Endothelial cell (in vitro differentiated cells): Measurements from ENCODE around the gene SLC15A1. TPM values are rescaled to one million over a fixed set of nuclear protein-coding genes. Genes with fewer than 3 reads are reported as not detected.

Experiments
- DNase-seq: peaks from one replicate; pipeline ENCODE4 v3.0.0; 2021; ENCODE audit warnings: low spot score
- H3K27ac Mint-ChIP-seq: one replicate; pipeline ENCODE4 v1.8.0; 2021; ENCODE audit warnings: mixed read lengths, inconsistent platforms; ENCODE audit not compliant: unreplicated experiment
- H3K27me3 Mint-ChIP-seq: one replicate; pipeline ENCODE4 v1.8.0; 2021; ENCODE audit warnings: mild to moderate bottlenecking, moderate library complexity, mixed read lengths, inconsistent platforms; ENCODE audit not compliant: unreplicated experiment
- H3K36me3 Mint-ChIP-seq: one replicate; pipeline ENCODE4 v1.8.0; 2021; ENCODE audit warnings: mild to moderate bottlenecking, low read depth, mixed read lengths, inconsistent platforms; ENCODE audit not compliant: unreplicated experiment
- H3K4me1 Mint-ChIP-seq: one replicate; pipeline ENCODE4 v1.8.0; 2021; ENCODE audit warnings: mild to moderate bottlenecking, mixed read lengths, inconsistent platforms; ENCODE audit not compliant: unreplicated experiment
- H3K4me3 Mint-ChIP-seq: one replicate; pipeline ENCODE4 v1.8.0; 2021; ENCODE audit warnings: mild to moderate bottlenecking, mixed read lengths, inconsistent platforms; ENCODE audit not compliant: unreplicated experiment
- H3K9me3 Mint-ChIP-seq: one replicate; pipeline ENCODE4 v1.8.0; 2021; ENCODE audit warnings: mixed read lengths, inconsistent platforms; ENCODE audit not compliant: unreplicated experiment
- total RNA-seq: library from RNA; stranded (reverse); fragmentation: NEBNext Ultra II Directional; extraction: Animal tissue kit (Norgen Biotek cat#: 25700); gene quantifications from one replicate; pipeline ENCODE4 v1.2.1, GENCODE V29; 2021; ENCODE audit not compliant: unreplicated experiment
- TF ChIP-seq, protein P1 (sequence below): fragments of 200-600 bp; sonication (generic); IDR thresholded peaks from one replicate; pipeline ENCODE4 v1.5.0; 2021; ENCODE audit warnings: antibody characterized with exemption; ENCODE audit not compliant: unreplicated experiment

Gene SLC15A1
- total RNA-seq, 1 donor from 2014 or later = 0.10 TPM

DNA sequence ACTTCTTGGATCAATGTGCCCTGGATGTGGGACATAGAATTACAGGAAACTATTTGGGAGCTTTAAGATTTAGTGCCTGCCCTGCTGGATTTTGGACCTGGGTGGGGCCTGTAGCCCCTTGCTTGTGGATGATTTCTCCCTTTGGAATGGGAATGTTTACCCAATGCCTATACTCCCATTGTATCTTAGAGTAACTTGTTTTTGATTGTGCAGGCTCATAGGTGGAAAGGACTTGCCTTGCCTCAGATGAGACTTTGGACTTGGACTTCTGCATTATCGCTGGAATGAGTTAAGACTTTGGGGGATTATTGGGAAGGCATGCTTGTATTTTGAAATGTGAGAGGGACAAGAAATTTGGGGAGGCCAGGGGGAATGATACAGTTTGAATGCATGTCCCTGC, 13.5 kb downstream of the SLC15A1 start:
- TF ChIP-seq, protein P1, sequence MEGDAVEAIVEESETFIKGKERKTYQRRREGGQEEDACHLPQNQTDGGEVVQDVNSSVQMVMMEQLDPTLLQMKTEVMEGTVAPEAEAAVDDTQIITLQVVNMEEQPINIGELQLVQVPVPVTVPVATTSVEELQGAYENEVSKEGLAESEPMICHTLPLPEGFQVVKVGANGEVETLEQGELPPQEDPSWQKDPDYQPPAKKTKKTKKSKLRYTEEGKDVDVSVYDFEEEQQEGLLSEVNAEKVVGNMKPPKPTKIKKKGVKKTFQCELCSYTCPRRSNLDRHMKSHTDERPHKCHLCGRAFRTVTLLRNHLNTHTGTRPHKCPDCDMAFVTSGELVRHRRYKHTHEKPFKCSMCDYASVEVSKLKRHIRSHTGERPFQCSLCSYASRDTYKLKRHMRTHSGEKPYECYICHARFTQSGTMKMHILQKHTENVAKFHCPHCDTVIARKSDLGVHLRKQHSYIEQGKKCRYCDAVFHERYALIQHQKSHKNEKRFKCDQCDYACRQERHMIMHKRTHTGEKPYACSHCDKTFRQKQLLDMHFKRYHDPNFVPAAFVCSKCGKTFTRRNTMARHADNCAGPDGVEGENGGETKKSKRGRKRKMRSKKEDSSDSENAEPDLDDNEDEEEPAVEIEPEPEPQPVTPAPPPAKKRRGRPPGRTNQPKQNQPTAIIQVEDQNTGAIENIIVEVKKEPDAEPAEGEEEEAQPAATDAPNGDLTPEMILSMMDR = no peak
- Mint-ChIP-seq H3K4me1 (no peaks in the 10 kb centered on the region), H3K36me3 (peaks cover 7% of the 10 kb centered on the region), H3K27me3 (no peaks in the 10 kb centered on the region), H3K4me3 (no peak overlapping the region), H3K9me3 (peaks cover 9% of the 10 kb centered on the region), H3K27ac (no peak overlapping the region)
- no peak for DNase-seq

DNA sequence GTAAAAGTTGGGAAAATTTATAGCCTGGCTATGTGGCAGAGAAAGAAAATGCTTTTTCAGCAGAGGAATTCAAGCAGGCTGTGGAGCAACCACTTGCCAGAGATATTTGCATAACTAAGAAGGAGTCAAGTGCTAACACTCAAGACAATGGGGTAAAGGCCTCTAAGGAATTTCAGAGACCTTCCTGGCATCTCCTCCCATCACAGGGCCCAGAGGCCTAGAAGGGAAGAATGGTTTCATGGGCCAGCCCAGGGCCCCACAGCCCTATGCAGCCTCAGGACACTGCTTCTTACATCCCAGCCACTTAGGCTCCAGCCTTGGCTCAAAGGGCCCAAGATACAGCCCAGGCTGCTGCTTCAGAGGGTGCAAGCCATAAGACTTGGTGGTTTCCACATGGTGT, 14.3 kb downstream of the SLC15A1 start:
- no peak for DNase-seq
- Mint-ChIP-seq H3K27me3 (no peaks in the 10 kb centered on the region), H3K4me1 (no peaks in the 10 kb centered on the region), H3K36me3 (peaks cover 7% of the 10 kb centered on the region), H3K4me3 (no peak overlapping the region), H3K27ac (no peak overlapping the region), H3K9me3 (peaks cover 9% of the 10 kb centered on the region)
- TF ChIP-seq, protein P1 = no peak

DNA sequence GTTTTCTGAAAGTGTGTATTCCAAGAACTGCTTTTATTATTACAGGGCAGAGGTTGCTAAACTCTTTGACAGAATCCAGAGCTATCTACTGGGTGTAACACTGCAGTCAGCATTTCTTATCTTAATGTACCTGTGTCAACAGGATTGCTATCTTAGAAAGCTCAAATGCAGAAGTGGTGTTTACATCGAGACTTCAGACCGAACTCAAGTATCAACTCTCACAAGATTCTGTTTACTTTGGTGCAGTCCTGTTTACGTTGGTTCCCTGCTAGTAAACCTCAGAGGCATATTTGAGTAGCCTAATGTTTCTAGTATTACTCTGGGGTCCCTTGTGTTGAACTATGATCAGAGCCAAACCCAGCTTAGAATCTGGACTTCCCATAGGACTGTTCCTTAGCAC, 20.5 kb downstream of the SLC15A1 start:
- Mint-ChIP-seq H3K4me3 (no peak overlapping the region), H3K36me3 (no peaks in the 10 kb centered on the region), H3K27ac (no peak overlapping the region), H3K9me3 (no peaks in the 10 kb centered on the region), H3K27me3 (peaks cover 3% of the 10 kb centered on the region), H3K4me1 (no peaks in the 10 kb centered on the region)
- no peak for DNase-seq
- TF ChIP-seq, protein P1 = no peak

DNA sequence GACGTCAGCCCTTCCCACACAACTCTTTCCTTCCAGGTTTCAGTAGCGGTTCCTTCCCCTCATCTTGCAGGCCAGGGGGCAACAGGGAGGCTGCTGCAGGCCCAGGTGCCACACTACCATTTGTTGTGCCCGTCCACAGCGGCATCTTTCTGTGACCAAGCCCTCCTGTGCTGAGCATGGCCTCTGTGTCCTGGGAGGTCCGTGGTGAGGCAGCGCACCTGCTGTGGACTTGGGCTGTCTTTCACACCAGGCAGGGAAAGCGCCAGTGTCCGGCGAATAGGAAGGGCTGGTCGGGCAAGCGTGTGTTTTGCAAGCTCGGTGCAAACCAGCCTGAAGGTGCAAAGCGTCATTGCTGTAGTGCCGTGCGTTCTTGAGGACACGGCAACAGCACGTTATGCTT, 21.4 kb downstream of the SLC15A1 start:
- no peak for DNase-seq
- Mint-ChIP-seq H3K4me1 (no peaks in the 10 kb centered on the region), H3K9me3 (no peaks in the 10 kb centered on the region), H3K27me3 (peaks cover 3% of the 10 kb centered on the region), H3K36me3 (no peaks in the 10 kb centered on the region), H3K27ac (no peak overlapping the region), H3K4me3 (no peak overlapping the region)
- TF ChIP-seq, protein P1 = no peak

DNA sequence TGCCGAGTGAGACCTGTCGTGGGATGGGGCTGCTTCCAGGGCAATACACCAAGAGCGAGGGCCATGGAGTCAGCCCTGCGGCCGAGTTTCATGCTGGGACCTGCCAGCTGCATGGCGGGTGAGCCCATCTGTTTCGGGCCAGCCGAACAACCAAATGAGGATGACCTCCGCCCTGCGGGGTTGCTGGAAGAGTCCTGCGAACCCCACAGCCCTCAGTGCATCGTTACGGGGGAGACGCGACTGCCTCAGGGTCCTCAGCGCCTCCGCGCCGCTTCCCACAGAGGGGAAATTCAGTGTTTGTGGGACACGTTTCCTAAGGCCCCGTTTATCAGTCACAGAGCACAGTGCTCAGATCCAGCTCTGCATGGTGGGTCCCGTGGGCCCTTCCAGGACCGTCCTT, 22.0 kb downstream of the SLC15A1 start:
- H3K36me3 Mint-ChIP-seq = no peaks in the 10 kb centered on the region
- H3K27ac Mint-ChIP-seq = no peak overlapping the region
- TF ChIP-seq, protein P1 = no peak
- H3K9me3 Mint-ChIP-seq = no peaks in the 10 kb centered on the region
- H3K4me3 Mint-ChIP-seq = no peak overlapping the region
- peaks cover 3% of the 10 kb centered on the region for H3K27me3 Mint-ChIP-seq
- H3K4me1 Mint-ChIP-seq = no peaks in the 10 kb centered on the region
- no peak for DNase-seq
